Hepatocyte (in vitro differentiated cells): ENCODE data around the gene DHX9.

Experiments used
- CTCF ChIP-seq: fragments of 200-600 bp; sonication (generic); IDR thresholded peaks from 2 replicates; pipeline ENCODE4 v1.5.1; 2016; ENCODE audit warnings: antibody characterized with exemption, mild to moderate bottlenecking; ENCODE audit not compliant: poor library complexity
- EZH2 ChIP-seq: fragments of 200-600 bp; sonication (generic); IDR thresholded peaks from 2 replicates; pipeline ENCODE4 v1.6.1; 2016; ENCODE audit warnings: antibody characterized with exemption, mild to moderate bottlenecking, borderline replicate concordance
- EZH2phosphoT487 ChIP-seq: fragments of 200-600 bp; sonication (generic); IDR thresholded peaks from one replicate; pipeline ENCODE4 v1.6.1; 2018; ENCODE audit warnings: antibody characterized with exemption, mild to moderate bottlenecking, low read depth, moderate library complexity; ENCODE audit not compliant: unreplicated experiment, severe bottlenecking

DNA sequence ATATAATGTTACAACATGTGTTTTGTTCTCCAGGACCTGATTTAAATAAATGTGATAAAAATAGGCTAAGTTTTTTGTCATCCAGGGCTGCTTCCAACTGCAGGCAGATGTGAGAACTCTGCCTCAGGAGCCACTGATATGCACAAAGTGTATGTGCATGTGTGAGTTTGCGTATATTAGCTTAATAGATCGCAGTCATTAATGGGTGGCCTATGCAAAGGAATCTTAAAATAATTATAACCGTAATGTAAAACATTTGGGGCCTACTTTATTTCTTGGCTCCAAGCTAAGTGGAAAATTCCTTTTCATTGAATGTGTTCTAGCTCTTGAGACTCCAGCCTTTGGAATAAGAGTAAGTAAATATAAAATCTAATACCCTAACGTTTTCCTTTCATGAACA is 16.8 kb downstream of the DHX9 start:
- TF ChIP-seq CTCF (no peak), EZH2 (no peak), EZH2phosphoT487 (no peak)
